AG04450 (cell line): ENCODE data around the gene CCL7. TPM values are rescaled to one million over a fixed set of nuclear protein-coding genes. Genes with fewer than 3 reads are reported as not detected.
"Not testable (repeated sequence)": the region's sequence is repeated elsewhere in the genome, so short reads cannot be mapped to it uniquely, and the experiment has no call there.

ENCODE experiments used
- CTCF ChIA-PET: fragments of 300-600, 350-600 bp; formaldehyde crosslinking; extraction: SDS; loops from one replicate; lab custom pipeline; 2022; ENCODE audit warnings: antibody characterized with exemption, inconsistent platforms; lab: Charles Lee
- POLR2A ChIA-PET: fragments of 350-600 bp; formaldehyde crosslinking; extraction: SDS; loops from one replicate; lab custom pipeline; 2021; ENCODE audit warnings: antibody characterized with exemption, inconsistent platforms; lab: Yijun Ruan, JAX
- DNase-seq: peaks from one replicate; pipeline ENCODE4 v3.0.0-alpha.2; 2011; ENCODE audit warnings: low read depth, low spot score
- H3K27ac ChIP-seq: one replicate; pipeline ENCODE4 v1.5.1; 2012; ENCODE audit warnings: low read depth, low read length, control low read depth
- H3K27me3 ChIP-seq: one replicate; pipeline ENCODE4 v1.6.0; 2012; ENCODE audit warnings: low read length; ENCODE audit not compliant: control insufficient read depth, insufficient read depth
- H3K4me3 ChIP-seq: 2 replicates; pipeline ENCODE4 v1.5.1; 2011; ENCODE audit warnings: mild to moderate bottlenecking, low read depth, low read length, control low read depth
- H3K9me3 ChIP-seq: 2 replicates; pipeline ENCODE4 v1.5.1; 2012; ENCODE audit warnings: low read length; ENCODE audit not compliant: control insufficient read depth, insufficient read depth
- polyA plus RNA-seq: library from polyadenylated mRNA; depleted of rRNA; stranded (reverse); fragments of >200 nt; gene quantifications from 2 replicates; pipeline ENCODE4 v1.2.3, GENCODE V29; 2011
- TF ChIP-seq, protein P1 (sequence below): IDR thresholded peaks from 2 replicates; pipeline ENCODE4 v1.5.1; 2011; ENCODE audit warnings: low read depth, low read length, control low read depth, inconsistent platforms

The CCL7 gene
- polyA plus RNA-seq, 1 experiment, result 0.50 TPM

DNA sequence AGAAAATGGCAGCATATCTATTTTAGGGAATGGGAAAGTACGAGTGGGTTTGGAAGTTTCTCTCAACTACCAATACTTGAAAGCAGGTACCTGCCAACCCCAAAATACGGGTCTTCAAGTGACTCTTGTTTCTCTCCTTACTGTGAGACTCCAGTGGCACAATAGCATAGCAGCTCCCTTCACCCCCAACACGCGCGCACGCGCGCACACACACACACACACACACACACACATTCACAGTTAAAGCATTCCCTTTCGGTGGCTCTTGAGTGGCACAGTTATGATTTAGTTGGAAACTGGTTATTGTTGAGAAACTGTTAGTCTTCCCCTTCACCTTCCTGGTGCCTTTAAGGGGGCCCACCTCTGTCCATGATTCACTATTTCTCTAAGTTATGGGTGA, 45.0 kb upstream of the CCL7 start:
- Histone ChIP-seq H3K27ac (no peak overlapping the region), H3K9me3 (peaks cover 7% of the 10 kb centered on the region), H3K27me3 (peaks cover 4% of the 10 kb centered on the region), H3K4me3 (no peak overlapping the region)
- TF ChIP-seq, protein P1, sequence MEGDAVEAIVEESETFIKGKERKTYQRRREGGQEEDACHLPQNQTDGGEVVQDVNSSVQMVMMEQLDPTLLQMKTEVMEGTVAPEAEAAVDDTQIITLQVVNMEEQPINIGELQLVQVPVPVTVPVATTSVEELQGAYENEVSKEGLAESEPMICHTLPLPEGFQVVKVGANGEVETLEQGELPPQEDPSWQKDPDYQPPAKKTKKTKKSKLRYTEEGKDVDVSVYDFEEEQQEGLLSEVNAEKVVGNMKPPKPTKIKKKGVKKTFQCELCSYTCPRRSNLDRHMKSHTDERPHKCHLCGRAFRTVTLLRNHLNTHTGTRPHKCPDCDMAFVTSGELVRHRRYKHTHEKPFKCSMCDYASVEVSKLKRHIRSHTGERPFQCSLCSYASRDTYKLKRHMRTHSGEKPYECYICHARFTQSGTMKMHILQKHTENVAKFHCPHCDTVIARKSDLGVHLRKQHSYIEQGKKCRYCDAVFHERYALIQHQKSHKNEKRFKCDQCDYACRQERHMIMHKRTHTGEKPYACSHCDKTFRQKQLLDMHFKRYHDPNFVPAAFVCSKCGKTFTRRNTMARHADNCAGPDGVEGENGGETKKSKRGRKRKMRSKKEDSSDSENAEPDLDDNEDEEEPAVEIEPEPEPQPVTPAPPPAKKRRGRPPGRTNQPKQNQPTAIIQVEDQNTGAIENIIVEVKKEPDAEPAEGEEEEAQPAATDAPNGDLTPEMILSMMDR, result no peak
- ChIA-PET POLR2A (no interaction called here), CTCF (interaction anchor here (0.9 kb wide), 1 partner anchor 136 kb away, joined by 5 read pairs; no protein-coding TSS in a partner anchor)
- no peak for DNase-seq

DNA sequence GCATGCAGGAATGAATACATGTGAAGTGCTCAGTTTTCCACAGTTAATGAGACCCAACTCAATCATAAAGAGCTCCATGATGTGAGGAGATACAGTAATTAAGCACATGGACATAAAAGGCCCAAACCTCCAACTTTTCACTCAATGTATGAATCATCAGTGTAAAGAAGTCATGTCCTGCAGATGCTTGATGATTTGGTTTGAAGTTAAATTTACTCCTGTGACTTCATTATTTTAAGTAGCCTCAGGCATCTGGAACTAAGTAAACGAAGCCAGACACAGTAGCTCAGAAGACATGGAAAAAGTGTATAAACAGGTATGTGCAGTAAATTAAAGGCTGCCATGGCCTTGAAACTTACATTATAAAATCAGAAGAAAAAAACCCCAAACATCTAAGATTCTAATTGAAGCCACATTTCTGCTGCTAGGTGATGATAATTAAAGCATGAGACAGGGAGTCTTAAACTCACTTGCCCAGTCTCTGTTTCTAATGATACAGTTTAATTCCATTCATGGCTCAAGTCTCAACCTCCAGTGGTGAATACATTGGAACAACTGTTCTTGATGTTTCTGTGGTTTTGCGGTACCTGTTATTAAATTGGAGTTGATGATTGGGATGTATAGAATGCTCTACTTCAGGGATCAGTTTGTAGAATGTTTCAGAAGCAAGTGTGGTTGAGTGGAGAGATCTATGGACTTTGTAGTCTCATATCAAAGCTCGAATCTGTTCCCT, 43.8 kb upstream of the CCL7 start:
- POLR2A ChIA-PET, result no interaction called here
- CTCF ChIA-PET, result interaction anchor here (2.2 kb wide), 1 partner anchor 135 kb away, joined by 12 read pairs; no protein-coding TSS in a partner anchor
- no peak for DNase-seq

DNA sequence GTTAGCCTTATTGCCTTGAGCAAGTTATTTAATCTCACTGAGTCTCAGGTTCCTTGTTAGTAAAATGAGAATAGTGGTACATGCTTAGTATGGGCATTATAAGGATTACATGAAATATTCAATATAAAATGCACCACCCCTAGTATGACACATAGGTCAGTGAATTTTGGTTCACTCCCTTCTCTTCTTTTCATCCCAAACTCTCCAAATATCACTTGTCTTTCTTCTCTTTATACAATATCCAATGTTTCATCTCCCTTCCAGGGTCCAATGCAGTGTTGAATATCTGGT, 43.3 kb upstream of the CCL7 start:
- no peak for DNase-seq
- H3K27me3 ChIP-seq, result peaks cover 4% of the 10 kb centered on the region
- CTCF ChIA-PET, result interaction anchor here (2.2 kb wide), 1 partner anchor 135 kb away, joined by 12 read pairs; no protein-coding TSS in a partner anchor
- H3K4me3 ChIP-seq, result no peak overlapping the region
- H3K27ac ChIP-seq, result no peak overlapping the region
- POLR2A ChIA-PET, result no interaction called here
- peaks cover 9% of the 10 kb centered on the region for H3K9me3 ChIP-seq
- TF ChIP-seq, protein P1, result no peak

More for the DNA sequence above, 43.8 kb upstream of the CCL7 start:
- peaks cover 4% of the 10 kb centered on the region for H3K27me3 ChIP-seq
- no peak overlapping the region for H3K4me3 ChIP-seq
- TF ChIP-seq, protein P1, result no peak
- peaks cover 9% of the 10 kb centered on the region for H3K9me3 ChIP-seq
- H3K27ac ChIP-seq, result no peak overlapping the region

DNA sequence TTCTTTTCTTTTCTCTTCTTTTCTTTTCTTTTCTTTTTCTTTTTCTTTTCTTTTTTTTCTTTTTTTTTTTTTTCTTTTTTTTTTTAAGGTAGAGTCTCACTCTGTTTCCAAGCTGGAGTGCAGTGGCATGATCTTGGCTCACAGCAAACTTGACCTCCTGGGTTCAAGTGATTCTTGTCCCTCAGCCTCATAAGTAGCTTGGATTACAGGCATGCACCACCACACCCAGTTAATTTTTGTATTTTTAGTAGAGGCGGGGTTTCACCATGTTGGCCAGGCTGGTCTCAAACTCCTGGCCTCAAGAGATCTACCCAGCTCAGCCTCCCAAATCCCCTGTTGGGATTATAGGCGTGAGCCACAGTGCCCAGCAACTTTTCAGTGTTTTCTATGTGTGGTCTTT, 42.7 kb upstream of the CCL7 start:
- CTCF ChIA-PET, result interaction anchor here (2.2 kb wide), 1 partner anchor 134 kb away, joined by 12 read pairs; no protein-coding TSS in a partner anchor
- POLR2A ChIA-PET, result not testable (repeated sequence)

DNA sequence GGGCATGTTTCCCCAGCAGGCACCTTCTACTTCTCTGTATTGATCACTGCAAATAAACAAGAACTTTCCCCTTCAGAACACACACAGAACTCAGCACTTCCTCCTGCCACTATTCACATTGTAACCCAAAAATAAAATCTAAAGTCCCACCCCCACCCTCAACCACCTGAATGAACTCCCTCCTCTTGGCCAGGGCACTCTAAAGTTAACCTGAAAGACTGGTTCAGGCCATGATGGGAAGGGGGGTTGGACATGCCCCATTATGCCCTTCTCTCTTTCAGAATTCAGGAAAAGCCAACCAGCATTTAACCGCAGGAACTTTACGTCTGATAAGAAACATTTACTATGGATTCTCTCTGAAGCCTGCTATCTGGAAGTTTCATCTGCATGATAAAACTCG, 42.3 kb upstream of the CCL7 start:
- H3K27ac ChIP-seq, result no peak overlapping the region
- CTCF ChIA-PET, result interaction anchor here (2.2 kb wide), 1 partner anchor 134 kb away, joined by 12 read pairs; no protein-coding TSS in a partner anchor
- H3K9me3 ChIP-seq, result peaks cover 9% of the 10 kb centered on the region
- H3K27me3 ChIP-seq, result peaks cover 4% of the 10 kb centered on the region
- H3K4me3 ChIP-seq, result no peak overlapping the region
- TF ChIP-seq, protein P1, result no peak
- DNase-seq, result no peak
- POLR2A ChIA-PET, result no interaction called here

More for the DNA sequence above, 42.7 kb upstream of the CCL7 start:
- not testable (repeated sequence) for DNase-seq, H3K9me3 ChIP-seq, H3K27me3 ChIP-seq, H3K27ac ChIP-seq, H3K4me3 ChIP-seq
